GM23338 (cell line): Measurements from ENCODE around the gene ZSWIM3. TPM values are rescaled to one million over a fixed set of nuclear protein-coding genes. Genes with fewer than 3 reads are reported as not detected.

Experiments
- ATAC-seq: fragments of 200-7000 bp; cut with Tn5 transposase; 3 replicates; pipeline ENCODE4 v1.9.1; 2020
- DNase-seq: peaks from one replicate; pipeline ENCODE4 v3.0.0-alpha.2; 2015; ENCODE audit warnings: low spot score
- H2AFZ ChIP-seq: fragments of 200-600 bp; sonication (generic); 2 replicates; pipeline ENCODE4 v1.8.0; 2016; ENCODE audit warnings: antibody characterized with exemption, mild to moderate bottlenecking, moderate library complexity
- H3F3A ChIP-seq: fragments of 200-600 bp; sonication (generic); replicated peaks from 2 replicates; pipeline ENCODE4 v1.8.0; 2017; ENCODE audit warnings: antibody characterized with exemption, mixed run types, low read depth
- H3K27ac ChIP-seq: fragments of 200-600 bp; sonication (generic); 2 replicates; pipeline ENCODE4 v1.6.1; 2016; ENCODE audit warnings: low read depth
- H3K27me3 ChIP-seq: fragments of 200-600 bp; sonication (generic); 2 replicates; pipeline ENCODE4 v1.8.0; 2016; ENCODE audit warnings: mild to moderate bottlenecking, mixed run types, moderate library complexity; ENCODE audit not compliant: insufficient read depth
- H3K36me3 ChIP-seq: fragments of 200-600 bp; sonication (generic); 2 replicates; pipeline ENCODE4 v1.8.0; 2016; ENCODE audit warnings: mild to moderate bottlenecking; ENCODE audit not compliant: insufficient read depth
- H3K4me1 ChIP-seq: fragments of 200-600 bp; sonication (generic); 2 replicates; pipeline ENCODE4 v1.8.0; 2016; ENCODE audit warnings: mild to moderate bottlenecking, moderate library complexity; ENCODE audit not compliant: insufficient read depth
- H3K4me2 ChIP-seq: fragments of 200-600 bp; sonication (generic); 2 replicates; pipeline ENCODE4 v1.7.1; 2017; ENCODE audit warnings: mixed run types
- H3K4me3 ChIP-seq: fragments of 200-600 bp; sonication (generic); 2 replicates; pipeline ENCODE4 v1.6.1; 2016; ENCODE audit warnings: mixed run types
- H3K79me2 ChIP-seq: fragments of 200-600 bp; sonication (generic); replicated peaks from 2 replicates; pipeline ENCODE4 v1.8.0; 2017; ENCODE audit warnings: mild to moderate bottlenecking; ENCODE audit not compliant: insufficient read depth
- H3K9me2 ChIP-seq: fragments of 200-600 bp; sonication (generic); 2 replicates; pipeline ENCODE4 v1.8.0; 2017; ENCODE audit not compliant: insufficient read depth
- H4K20me1 ChIP-seq: fragments of 200-600 bp; sonication (generic); replicated peaks from 2 replicates; pipeline ENCODE4 v1.8.0; 2017; ENCODE audit warnings: mild to moderate bottlenecking; ENCODE audit not compliant: insufficient read depth
- H3K27ac Mint-ChIP-seq: 2 replicates; pipeline ENCODE4 v1.8.0; 2020; ENCODE audit warnings: inconsistent platforms, mild to moderate bottlenecking, moderate library complexity, mixed read lengths
- H3K27me3 Mint-ChIP-seq: 3 replicates; pipeline ENCODE4 v1.8.0; 2022; ENCODE audit warnings: low read depth, mild to moderate bottlenecking, moderate library complexity, mixed read lengths, inconsistent platforms; ENCODE audit not compliant: insufficient read depth, poor library complexity
- H3K36me3 Mint-ChIP-seq: 3 replicates; pipeline ENCODE4 v1.8.0; 2021; ENCODE audit warnings: low read depth, mild to moderate bottlenecking, inconsistent platforms, moderate library complexity, mixed read lengths
- H3K4me1 Mint-ChIP-seq: 3 replicates; pipeline ENCODE4 v1.8.0; 2020; ENCODE audit warnings: mild to moderate bottlenecking, inconsistent platforms, mixed read lengths
- H3K4me3 Mint-ChIP-seq: 3 replicates; pipeline ENCODE4 v1.8.0; 2021; ENCODE audit warnings: moderate library complexity, mild to moderate bottlenecking, inconsistent platforms, mixed read lengths
- H3K9me3 Mint-ChIP-seq: 3 replicates; pipeline ENCODE4 v1.8.0; 2020; ENCODE audit warnings: moderate library complexity, mild to moderate bottlenecking, inconsistent platforms, mixed read lengths
- CREB1 ChIP-seq: fragments of 250-450 bp; sonication (Bioruptor Pico); IDR thresholded peaks from 2 replicates; pipeline ENCODE4 v1.5.0; 2020; ENCODE audit warnings: low read depth, mild to moderate bottlenecking, moderate library complexity
- CTCF ChIP-seq, 2 experiments: fragments of 200-600 bp in 1 of 2; sonication (generic) in 1 of 2; conservative IDR thresholded peaks; 2 replicates each; pipeline versions ENCODE4 v1.5.1 to v1.6.1; 2016 to 2017; ENCODE audit warnings: antibody characterized with exemption in 2 of 2, low read depth in 2 of 2, mild to moderate bottlenecking in 2 of 2, moderate library complexity in 1 of 2
- EZH2phosphoT487 ChIP-seq: fragments of 200-600 bp; sonication (generic); IDR thresholded peaks from one replicate; pipeline ENCODE4 v1.8.1; 2018; ENCODE audit warnings: antibody characterized with exemption; ENCODE audit not compliant: unreplicated experiment
- JUNB ChIP-seq: IDR thresholded peaks from one replicate; pipeline ENCODE4 v1.6.1; 2016; ENCODE audit warnings: antibody characterized with exemption; ENCODE audit not compliant: unreplicated experiment
- NANOG ChIP-seq: IDR thresholded peaks from 2 replicates; pipeline ENCODE4 v1.6.1; 2016; ENCODE audit warnings: antibody characterized with exemption, borderline replicate concordance
- POLR2AphosphoS5 ChIP-seq: IDR thresholded peaks from 2 replicates; pipeline ENCODE4 v1.6.1; 2016; ENCODE audit warnings: antibody characterized with exemption, low read depth
- ZNF114 ChIP-seq: fragments of 250-450 bp; sonication (Bioruptor Pico); IDR thresholded peaks from 2 replicates; pipeline ENCODE4 v1.5.0; 2020; ENCODE audit warnings: mild to moderate bottlenecking, moderate library complexity
- polyA plus RNA-seq: library from polyadenylated mRNA; unstranded; fragments of >200 nt; fragmentation: Nextera tagmentation; extraction: Ambion mirVana; gene quantifications from 2 replicates; pipeline ENCODE4 v1.2.1, GENCODE V29; 2016
- total RNA-seq: library from RNA; depleted of rRNA; stranded (reverse); fragments of >200 nt; shearing (Covaris generic); gene quantifications from 2 replicates; pipeline ENCODE4 v1.2.3, GENCODE V29; 2014
- TF ChIP-seq, protein P1 (sequence below): IDR thresholded peaks from 2 replicates; pipeline ENCODE4 v1.6.1; 2016; ENCODE audit warnings: antibody characterized with exemption

Gene ZSWIM3
- total and polyA plus RNA-seq, 2 experiments from 2014 or later = 2.0 to 8.2 TPM

- Histone ChIP-seq H3K4me2 (no peak overlapping the region), H3K4me1 (peaks cover 21% of the 10 kb centered on the region), H3K36me3 (0 out of 2 replicates have a peak, but pooled peaks cover 3% of the 10 kb centered on the region), H3K27ac (no peak overlapping the region), H3K79me2 (peaks cover 12% of the 10 kb centered on the region), H4K20me1 (no peaks in the 10 kb centered on the region), H3K27me3 (no peaks in the 10 kb centered on the region), H3K4me3 (no peak overlapping the region), H3K9me2 (no peaks in the 10 kb centered on the region), H3F3A (no peaks in the 10 kb centered on the region), H2AFZ (no peak overlapping the region)
- Mint-ChIP-seq H3K36me3 (peaks cover 3% of the 10 kb centered on the region; the same call in 2 of the 3 replicates), H3K4me3 (no peak overlapping the region), H3K4me1 (peaks cover 24% of the 10 kb centered on the region), H3K27me3 (peaks cover 3% of the 10 kb centered on the region), H3K9me3 (no peaks in the 10 kb centered on the region), H3K27ac (no peak overlapping the region)
- ATAC-seq = no peak
- DNase-seq = no peak
- TF ChIP-seq NANOG = no peak
- TF ChIP-seq ZNF114 (CRISPR knock-in tag) = no peak
- no peak for TF ChIP-seq CREB1 (CRISPR knock-in tag)
Observed at GRCh38 chr20:45861221-45862075, 4.0 kb downstream of the ZSWIM3 start.

GRCh38 chr20:45863543-45864470 lies 6.4 kb downstream of the ZSWIM3 start:
- Histone ChIP-seq H4K20me1 (no peaks in the 10 kb centered on the region), H3K4me1 (peaks cover 14% of the 10 kb centered on the region), H2AFZ (no peak overlapping the region), H3K36me3 (0 out of 2 replicates have a peak, but pooled peaks cover 3% of the 10 kb centered on the region), H3K9me2 (no peaks in the 10 kb centered on the region), H3K27ac (no peak overlapping the region), H3F3A (0 out of 2 replicates have a peak, but pooled peaks cover 6% of the 10 kb centered on the region), H3K27me3 (no peaks in the 10 kb centered on the region), H3K79me2 (peaks cover 2% of the 10 kb centered on the region; the same call in 1 of the 2 replicates), H3K4me3 (no peak overlapping the region), H3K4me2 (no peak overlapping the region)
- Mint-ChIP-seq H3K27me3 (no peaks in the 10 kb centered on the region), H3K4me1 (peaks cover 13% of the 10 kb centered on the region), H3K27ac (no peak overlapping the region), H3K4me3 (no peak overlapping the region), H3K9me3 (no peaks in the 10 kb centered on the region), H3K36me3 (peaks cover 3% of the 10 kb centered on the region; the same call in 1 of the 3 replicates)
- TF ChIP-seq CTCF (conservative IDR thresholded peaks at IDR 0.05; ENCODE audit: low read depth in 2 of 2) = no peak
- TF ChIP-seq JUNB = no peak
- no peak for TF ChIP-seq NANOG
- TF ChIP-seq, protein P1, sequence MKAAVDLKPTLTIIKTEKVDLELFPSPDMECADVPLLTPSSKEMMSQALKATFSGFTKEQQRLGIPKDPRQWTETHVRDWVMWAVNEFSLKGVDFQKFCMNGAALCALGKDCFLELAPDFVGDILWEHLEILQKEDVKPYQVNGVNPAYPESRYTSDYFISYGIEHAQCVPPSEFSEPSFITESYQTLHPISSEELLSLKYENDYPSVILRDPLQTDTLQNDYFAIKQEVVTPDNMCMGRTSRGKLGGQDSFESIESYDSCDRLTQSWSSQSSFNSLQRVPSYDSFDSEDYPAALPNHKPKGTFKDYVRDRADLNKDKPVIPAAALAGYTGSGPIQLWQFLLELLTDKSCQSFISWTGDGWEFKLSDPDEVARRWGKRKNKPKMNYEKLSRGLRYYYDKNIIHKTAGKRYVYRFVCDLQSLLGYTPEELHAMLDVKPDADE = no peak
- TF ChIP-seq CREB1 (CRISPR knock-in tag) = no peak
- no peak for TF ChIP-seq EZH2phosphoT487
- TF ChIP-seq POLR2AphosphoS5 = no peak
- DNase-seq (no peak), ATAC-seq (no peak)
